ENCODE measurements around the gene MIA2. TPM values are rescaled to one million over a fixed set of nuclear protein-coding genes. Genes with fewer than 3 reads are reported as not detected.

Gene MIA2
- total and polyA plus RNA-seq, 3 donors from 2014 or later = 25.2 to 40.8 (median 32.3) TPM

- H3K36me3 ChIP-seq (ENCODE audit: low read depth, missing control alignments) = no peaks in the 10 kb centered on the region
- WGBS, 2 donors = 0% methylated on average over 17 to 66 of the region's 81 CpGs
- peak; percentile 43 for DNase-seq
- no peaks in the 10 kb centered on the region for H3K9me3 ChIP-seq
- H3K27ac ChIP-seq = peak overlapping the region; percentile 94 to 99
- no peaks in the 10 kb centered on the region for H3K27me3 ChIP-seq
- peaks cover 18% of the 10 kb centered on the region for H3K4me1 ChIP-seq
- H3K4me3 ChIP-seq = peak overlapping the region; percentile 82 to 98
- TF ChIP-seq CTCF (IDR thresholded peaks at IDR 0.05) (no peak), POLR2A (IDR thresholded peaks at IDR 0.05) (no peak)
- intact Hi-C loops (cut with DNase I; ENCODE audit: low total_unique reads) = loop anchor here (10.0 kb wide), 1 partner anchor 327 kb away; the partner anchor contains the start of gene SEC23A
Measured at GRCh38 chr14:39431416-39432178, 197.9 kb downstream of the MIA2 start.

GRCh38 chr14:39432179-39432618, 198.5 kb downstream of the MIA2 start, which contains the start of gene FBXO33:
TSS of gene FBXO33 (minus strand) at chr14:39432433. CDS start at chr14:39432162, 271 bp downstream.
- H3K36me3 ChIP-seq (ENCODE audit: low read depth, missing control alignments) = no peaks in the 10 kb centered on the region
- peaks cover 18% of the 10 kb centered on the region for H3K4me1 ChIP-seq
- no peaks in the 10 kb centered on the region for H3K9me3 ChIP-seq
- peak within 1 kb of the TSS; percentile 82 to 98 for H3K4me3 ChIP-seq
- WGBS, 2 donors = 0% methylated on average over 32 of the region's 47 CpGs; no CpG with 5 or more reads in 1 of the 2 donors
- intact Hi-C loops (cut with DNase I; ENCODE audit: low total_unique reads) = loop anchor here (10.0 kb wide), 1 partner anchor 327 kb away; the partner anchor contains the start of gene SEC23A
- H3K27me3 ChIP-seq = no peaks in the 10 kb centered on the region
- TF ChIP-seq POLR2A (IDR thresholded peaks at IDR 0.05) = no peak
- TF ChIP-seq CTCF (IDR thresholded peaks at IDR 0.05) = no peak
- DNase-seq = peak; percentile 97
- peak within 1 kb of the TSS; percentile 94 to 99 for H3K27ac ChIP-seq

- intact Hi-C loops (cut with DNase I; ENCODE audit: low total_unique reads) = loop anchor here (10.0 kb wide), 1 partner anchor 328 kb away; the partner anchor contains the start of gene SEC23A
Measured at GRCh38 chr14:39432619-39433451, 199.1 kb downstream of the MIA2 start.

GRCh38 chr14:39433452-39433813, 199.7 kb downstream of the MIA2 start:
- Histone ChIP-seq H3K27me3 (no peaks in the 10 kb centered on the region), H3K4me1 (peaks cover 18% of the 10 kb centered on the region), H3K27ac (peak overlapping the region; percentile 89 to 99), H3K36me3 (ENCODE audit: low read depth, missing control alignments) (no peaks in the 10 kb centered on the region), H3K9me3 (no peaks in the 10 kb centered on the region), H3K4me3 (peak overlapping the region; percentile 82 to 98)
- no peak for DNase-seq
- intact Hi-C loops (cut with DNase I; ENCODE audit: low total_unique reads) = loop anchor here (10.0 kb wide), 1 partner anchor 329 kb away; the partner anchor contains the start of gene SEC23A
- TF ChIP-seq POLR2A (IDR thresholded peaks at IDR 0.05) (no peak), CTCF (IDR thresholded peaks at IDR 0.05) (no peak)
- 4 to 5% methylated on average over 8 of the region's 8 CpGs for WGBS, 2 donors

More at GRCh38 chr14:39432619-39433451, 199.1 kb downstream of the MIA2 start:
- no peak for TF ChIP-seq POLR2A (IDR thresholded peaks at IDR 0.05)
- peak in 1 of 3 experiments; percentile 9 for TF ChIP-seq CTCF (IDR thresholded peaks at IDR 0.05)
- H3K36me3 ChIP-seq (ENCODE audit: low read depth, missing control alignments) = no peaks in the 10 kb centered on the region
- H3K9me3 ChIP-seq = no peaks in the 10 kb centered on the region
- H3K27me3 ChIP-seq = no peaks in the 10 kb centered on the region
- H3K27ac ChIP-seq = peak overlapping the region; percentile 89 to 99
- H3K4me3 ChIP-seq = peak overlapping the region; percentile 82 to 98
- WGBS, 2 donors = 0 to 1% methylated on average over 22 to 35 of the region's 38 CpGs
- peak; percentile 93 for DNase-seq
- H3K4me1 ChIP-seq = peaks cover 18% of the 10 kb centered on the region
